Measurements from ENCODE around the gene SLFN12L. TPM values are rescaled to one million over a fixed set of nuclear protein-coding genes. Genes with fewer than 3 reads are reported as not detected.
"Not testable (repeated sequence)": the region's sequence is repeated elsewhere in the genome, so short reads cannot be mapped to it uniquely, and the experiment has no call there.

The SLFN12L gene
- total and polyA plus RNA-seq, 8 donors: 2.1 to 30.4 (median 16.3) TPM

DNA sequence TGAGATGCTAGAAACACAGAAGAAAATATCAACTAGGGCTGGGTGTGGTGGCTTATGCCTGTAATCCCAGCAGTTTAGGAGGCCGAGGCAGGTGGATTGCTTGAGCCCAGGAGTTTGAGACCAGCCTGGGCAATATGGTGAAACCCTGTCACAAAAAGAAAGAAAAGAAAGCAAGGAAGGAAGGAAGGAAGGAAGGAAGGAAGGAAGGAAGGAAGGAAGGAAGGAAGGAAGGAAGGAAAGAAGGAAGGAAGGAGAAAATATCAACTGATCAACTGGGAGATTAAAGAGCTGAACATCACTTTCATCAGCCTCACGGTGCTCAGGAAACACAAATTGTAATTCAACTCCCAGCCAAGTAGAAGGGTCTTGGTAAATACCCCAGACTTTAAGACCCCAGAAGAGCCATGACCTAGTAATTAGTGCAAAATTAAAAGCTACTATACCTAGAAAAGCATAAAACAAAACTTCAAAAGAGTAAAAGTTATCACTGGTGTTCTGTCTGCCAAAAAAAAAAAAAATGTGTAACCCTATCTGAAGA is 61.1 kb downstream of the SLFN12L start:
- no peak for DNase-seq
- intact Hi-C loops (cut with DNase I): no loop called here
- no peak for ATAC-seq
- Histone ChIP-seq H3K9me3 (peaks cover 0 to 3% of the 10 kb centered on the region in 2 donors), H3K4me3 (no peak overlapping the region), H3K4me1 (no peaks in the 10 kb centered on the region), H3K27ac (no peak overlapping the region), H3K36me3 (no peaks in the 10 kb centered on the region), H3K27me3 (no peaks in the 10 kb centered on the region)
- TF ChIP-seq, protein P1, sequence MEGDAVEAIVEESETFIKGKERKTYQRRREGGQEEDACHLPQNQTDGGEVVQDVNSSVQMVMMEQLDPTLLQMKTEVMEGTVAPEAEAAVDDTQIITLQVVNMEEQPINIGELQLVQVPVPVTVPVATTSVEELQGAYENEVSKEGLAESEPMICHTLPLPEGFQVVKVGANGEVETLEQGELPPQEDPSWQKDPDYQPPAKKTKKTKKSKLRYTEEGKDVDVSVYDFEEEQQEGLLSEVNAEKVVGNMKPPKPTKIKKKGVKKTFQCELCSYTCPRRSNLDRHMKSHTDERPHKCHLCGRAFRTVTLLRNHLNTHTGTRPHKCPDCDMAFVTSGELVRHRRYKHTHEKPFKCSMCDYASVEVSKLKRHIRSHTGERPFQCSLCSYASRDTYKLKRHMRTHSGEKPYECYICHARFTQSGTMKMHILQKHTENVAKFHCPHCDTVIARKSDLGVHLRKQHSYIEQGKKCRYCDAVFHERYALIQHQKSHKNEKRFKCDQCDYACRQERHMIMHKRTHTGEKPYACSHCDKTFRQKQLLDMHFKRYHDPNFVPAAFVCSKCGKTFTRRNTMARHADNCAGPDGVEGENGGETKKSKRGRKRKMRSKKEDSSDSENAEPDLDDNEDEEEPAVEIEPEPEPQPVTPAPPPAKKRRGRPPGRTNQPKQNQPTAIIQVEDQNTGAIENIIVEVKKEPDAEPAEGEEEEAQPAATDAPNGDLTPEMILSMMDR (IDR thresholded peaks at IDR 0.05): no peak

DNA sequence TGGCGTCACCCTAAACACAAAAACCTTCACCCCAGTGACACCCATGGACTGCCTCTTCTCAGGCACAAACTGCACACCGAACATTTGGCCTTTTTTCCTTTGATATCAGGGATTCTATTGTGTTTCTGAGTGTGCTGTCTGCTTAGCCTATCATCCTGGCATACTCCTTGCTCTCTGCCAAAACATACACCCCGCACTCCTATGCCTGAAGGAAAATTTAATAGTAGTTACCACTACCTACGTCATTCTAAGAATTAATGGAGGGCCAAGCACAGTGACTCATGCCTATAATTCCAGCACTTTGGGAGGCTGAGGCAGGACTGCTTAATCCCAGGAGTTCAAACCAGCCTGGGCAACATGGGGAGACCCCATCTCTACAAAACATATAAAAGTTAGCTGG is 69.0 kb downstream of the SLFN12L start:
- H3K27ac ChIP-seq: no peak overlapping the region
- no peaks in the 10 kb centered on the region for H3K4me1 ChIP-seq
- H3K27me3 ChIP-seq: no peaks in the 10 kb centered on the region
- intact Hi-C loops (cut with DNase I): no loop called here
- no peaks in the 10 kb centered on the region for H3K9me3 ChIP-seq
- ATAC-seq (no peak), DNase-seq (no peak)
- H3K4me3 ChIP-seq: no peak overlapping the region
- no peaks in the 10 kb centered on the region for H3K36me3 ChIP-seq
- TF ChIP-seq, protein P1 (IDR thresholded peaks at IDR 0.05): no peak

DNA sequence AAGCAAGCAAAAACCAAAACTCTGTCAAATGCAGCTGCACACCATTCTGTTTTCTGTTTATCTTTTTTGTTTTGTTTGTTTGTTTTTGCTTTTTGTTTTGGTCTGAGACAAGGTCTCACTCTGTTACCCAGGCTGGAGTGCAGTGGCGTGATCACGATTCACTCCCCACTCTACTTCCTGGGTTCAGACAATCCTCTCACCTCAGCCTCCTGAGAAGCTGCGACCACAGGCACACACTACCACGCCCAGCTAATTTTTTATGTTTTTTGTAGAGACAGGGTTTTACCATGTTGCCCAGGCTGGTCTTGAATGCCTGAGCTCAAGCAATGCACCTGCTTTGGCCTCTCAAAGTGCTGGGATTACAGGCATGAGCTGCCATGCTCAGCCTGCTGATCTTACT is 69.7 kb downstream of the SLFN12L start:
- Histone ChIP-seq H3K36me3 (no peaks in the 10 kb centered on the region), H3K4me1 (no peaks in the 10 kb centered on the region), H3K27ac (no peak overlapping the region), H3K9me3 (no peaks in the 10 kb centered on the region), H3K4me3 (no peak overlapping the region), H3K27me3 (no peaks in the 10 kb centered on the region)
- TF ChIP-seq, protein P1 (IDR thresholded peaks at IDR 0.05): no peak
- intact Hi-C loops (cut with DNase I): no loop called here
- DNase-seq (no peak), ATAC-seq (no peak)

DNA sequence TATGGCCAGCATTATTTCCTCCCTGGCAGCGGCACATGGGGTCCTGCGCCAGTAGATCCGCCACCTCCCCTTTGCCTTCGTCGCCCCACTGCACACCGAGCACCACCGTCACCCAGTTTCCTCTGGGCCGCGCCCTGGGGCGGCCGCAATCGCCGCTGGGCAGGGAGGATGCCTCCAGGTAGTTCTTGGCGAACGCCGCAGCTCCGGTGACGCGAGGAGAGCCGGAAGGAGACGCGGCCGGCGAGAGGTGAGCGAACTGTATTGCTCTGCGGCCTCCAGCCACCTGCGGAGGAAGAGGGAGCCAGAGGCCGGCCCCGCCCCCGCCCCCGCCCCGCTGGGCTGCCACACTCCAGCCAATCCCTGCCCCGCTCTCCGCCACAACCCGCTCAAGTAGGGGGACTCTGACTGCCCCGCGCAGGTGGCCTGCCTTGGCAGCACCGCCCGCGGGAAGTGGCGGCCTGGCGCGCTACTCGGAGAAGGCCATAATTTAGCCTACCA is 77.1 kb downstream of the SLFN12L start:
- peaks cover 0 to 27% of the 10 kb centered on the region in 2 donors for H3K27me3 ChIP-seq
- intact Hi-C loops (cut with DNase I): no loop called here
- no peaks in the 10 kb centered on the region for H3K9me3 ChIP-seq
- peaks cover 0 to 11% of the 10 kb centered on the region in 2 donors for H3K4me1 ChIP-seq
- TF ChIP-seq, protein P1 (IDR thresholded peaks at IDR 0.05): no peak
- peak overlapping the region in 1 of 2 donors; percentile 32 for H3K4me3 ChIP-seq
- DNase-seq (peak in 3 of 4 donors; percentile 35 to 93 (median 79)), ATAC-seq (peak; percentile 100)
- H3K36me3 ChIP-seq: no peaks in the 10 kb centered on the region
- H3K27ac ChIP-seq: no peak overlapping the region

DNA sequence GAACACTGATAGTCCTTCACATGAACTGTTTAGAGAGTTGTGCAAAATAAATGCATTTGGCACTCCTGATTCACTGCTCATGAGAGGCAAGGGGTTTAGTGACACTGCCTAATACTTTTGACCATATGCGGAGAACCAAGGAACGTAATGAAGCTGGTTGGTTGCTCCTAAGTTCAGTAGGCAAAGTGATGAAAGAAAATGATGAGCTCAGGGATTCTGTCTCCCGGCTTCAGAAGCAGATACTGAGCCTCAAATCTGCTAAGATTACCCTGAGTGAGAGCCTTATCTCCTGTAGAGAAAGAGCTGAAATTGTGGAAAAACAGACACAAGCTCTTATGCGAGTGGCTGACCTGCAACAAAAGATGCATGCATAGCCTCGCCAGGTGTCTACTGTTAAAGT is 83.4 kb downstream of the SLFN12L start:
- H3K4me3 ChIP-seq; ATAC-seq; H3K27ac ChIP-seq; H3K36me3 ChIP-seq; H3K9me3 ChIP-seq; DNase-seq; H3K4me1 ChIP-seq; intact Hi-C loops (cut with DNase I): not testable (repeated sequence)
- H3K27me3 ChIP-seq: peaks cover 7 to 28% of the 10 kb centered on the region in 2 donors

DNA sequence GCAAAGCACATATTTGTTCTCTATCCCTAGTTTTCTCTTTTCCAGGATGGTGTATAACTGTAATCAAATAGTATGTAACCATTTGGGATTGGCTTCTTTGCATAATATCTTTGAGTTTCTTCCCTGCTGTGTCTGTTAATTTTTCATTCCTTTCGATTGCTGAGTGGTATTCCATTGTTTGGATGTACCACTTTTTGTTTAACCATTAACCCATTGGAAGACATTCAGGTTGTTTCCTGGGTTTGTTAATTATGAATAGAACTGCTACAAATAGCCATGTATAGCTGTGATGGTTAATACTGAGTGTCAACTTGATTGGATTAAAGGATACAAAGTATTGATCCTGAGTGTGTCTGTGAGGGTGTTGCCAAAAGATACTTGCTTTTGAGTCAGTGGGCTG is 84.3 kb downstream of the SLFN12L start:
- intact Hi-C loops (cut with DNase I): no loop called here

More for the DNA sequence above, 84.3 kb downstream of the SLFN12L start:
- DNase-seq: no peak
- ATAC-seq: no peak
- H3K4me3 ChIP-seq: no peak overlapping the region
- H3K27ac ChIP-seq: no peak overlapping the region
- H3K27me3 ChIP-seq: peaks cover 7 to 28% of the 10 kb centered on the region in 2 donors
- H3K36me3 ChIP-seq: no peaks in the 10 kb centered on the region
- H3K4me1 ChIP-seq: peaks cover 0 to 6% of the 10 kb centered on the region in 2 donors
- no peaks in the 10 kb centered on the region for H3K9me3 ChIP-seq
- TF ChIP-seq, protein P1 (IDR thresholded peaks at IDR 0.05): no peak
